Measurements from ENCODE around the gene ACSL3.

The ACSL3 gene

GRCh38 chr2:222979484-222979883, 118.6 kb downstream of the ACSL3 start:
- H3K9ac ChIP-seq, result no peak overlapping the region
- H3K36me3 ChIP-seq (ENCODE audit: insufficient read depth), result no peaks in the 10 kb centered on the region
- H3K79me2 ChIP-seq (ENCODE audit: insufficient read depth, low read depth), result no peaks in the 10 kb centered on the region
- H3K4me3 ChIP-seq (IDR thresholded peaks at IDR 0.05; ENCODE audit: insufficient read depth, low read depth, low read length), result no peak overlapping the region
- no peak overlapping the region for H2AFZ ChIP-seq (ENCODE audit: low read depth)
- no peak overlapping the region for H3K4me2 ChIP-seq
- no peak for TF ChIP-seq CTCF (conservative IDR thresholded peaks at IDR 0.05; ENCODE audit: low read depth, low read length)
- no peaks in the 10 kb centered on the region for H3K27me3 ChIP-seq (ENCODE audit: insufficient read depth, low read depth)
- H3K27ac ChIP-seq, result no peak overlapping the region
- no peaks in the 10 kb centered on the region for H4K20me1 ChIP-seq (ENCODE audit: insufficient read depth)
- H3K4me1 ChIP-seq (ENCODE audit: low read depth, poor library complexity, severe bottlenecking), result peaks cover 21% of the 10 kb centered on the region

DNA sequence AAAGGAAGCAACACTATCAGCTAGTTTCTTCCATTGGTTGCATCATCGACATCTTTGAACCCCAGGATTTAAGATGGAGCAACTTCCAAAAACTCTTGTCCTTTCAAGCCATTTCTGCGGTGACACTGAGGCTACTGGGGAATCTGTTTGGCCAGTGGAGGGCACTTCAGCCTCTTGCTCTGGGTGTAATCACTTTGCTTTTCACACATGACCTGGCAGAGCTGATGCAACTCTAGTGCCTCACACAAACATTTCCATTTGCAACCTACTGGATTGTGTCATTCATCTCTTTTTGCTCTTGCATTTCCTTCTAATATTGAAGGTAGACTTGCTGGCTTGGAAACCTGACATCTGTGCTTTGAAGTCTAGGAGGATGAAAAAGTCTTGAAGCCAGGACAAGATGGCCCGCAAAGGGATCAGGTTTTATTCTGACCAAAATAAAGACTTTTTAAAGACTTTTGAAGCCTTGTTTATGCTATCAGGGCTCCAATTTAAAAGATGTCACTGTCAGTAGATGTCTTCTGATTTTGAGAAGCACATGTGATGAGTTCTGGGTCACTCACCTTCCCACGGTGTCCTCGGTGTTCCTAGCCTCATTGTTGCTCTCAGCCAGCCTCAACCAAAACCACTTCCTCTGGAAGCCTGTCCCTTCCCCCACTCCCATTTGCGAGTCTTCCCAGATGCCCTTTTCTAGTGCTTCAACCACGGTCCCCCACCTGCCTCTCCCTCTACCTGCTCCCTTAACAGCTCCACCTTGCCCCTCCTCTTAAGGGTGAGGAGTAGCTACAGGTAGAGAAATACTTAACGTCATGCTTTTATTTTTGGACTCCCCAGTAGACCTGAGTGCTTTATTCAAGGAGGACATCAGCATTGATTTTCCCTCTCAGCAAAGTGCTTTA, 121.4 kb downstream of the ACSL3 start:
- H3K27me3 ChIP-seq (ENCODE audit: insufficient read depth, low read depth), result no peaks in the 10 kb centered on the region
- H2AFZ ChIP-seq (ENCODE audit: low read depth), result no peak overlapping the region
- no peak overlapping the region for H3K27ac ChIP-seq
- H3K36me3 ChIP-seq (ENCODE audit: insufficient read depth), result no peaks in the 10 kb centered on the region
- no peak overlapping the region for H3K9ac ChIP-seq
- H3K79me2 ChIP-seq (ENCODE audit: insufficient read depth, low read depth), result no peaks in the 10 kb centered on the region
- H3K4me2 ChIP-seq, result no peak overlapping the region; the same call in 1 of the 2 replicates
- no peaks in the 10 kb centered on the region for H4K20me1 ChIP-seq (ENCODE audit: insufficient read depth)
- H3K4me1 ChIP-seq (ENCODE audit: low read depth, poor library complexity, severe bottlenecking), result peaks cover 13% of the 10 kb centered on the region
- H3K4me3 ChIP-seq (IDR thresholded peaks at IDR 0.05; ENCODE audit: insufficient read depth, low read depth, low read length), result no peak overlapping the region
- no peak for TF ChIP-seq CTCF (conservative IDR thresholded peaks at IDR 0.05; ENCODE audit: low read depth, low read length)

GRCh38 chr2:222982909-222983265, 122.1 kb downstream of the ACSL3 start:
- no peak overlapping the region for H2AFZ ChIP-seq (ENCODE audit: low read depth)
- no peaks in the 10 kb centered on the region for H3K36me3 ChIP-seq (ENCODE audit: insufficient read depth)
- H3K4me2 ChIP-seq, result no peak overlapping the region
- TF ChIP-seq CTCF (conservative IDR thresholded peaks at IDR 0.05; ENCODE audit: low read depth, low read length), result no peak
- H3K4me3 ChIP-seq (IDR thresholded peaks at IDR 0.05; ENCODE audit: insufficient read depth, low read depth, low read length), result no peak overlapping the region
- H4K20me1 ChIP-seq (ENCODE audit: insufficient read depth), result no peaks in the 10 kb centered on the region
- H3K79me2 ChIP-seq (ENCODE audit: insufficient read depth, low read depth), result no peaks in the 10 kb centered on the region
- H3K9ac ChIP-seq, result no peak overlapping the region
- H3K27ac ChIP-seq, result no peak overlapping the region
- H3K4me1 ChIP-seq (ENCODE audit: low read depth, poor library complexity, severe bottlenecking), result peaks cover 13% of the 10 kb centered on the region
- no peaks in the 10 kb centered on the region for H3K27me3 ChIP-seq (ENCODE audit: insufficient read depth, low read depth)

DNA sequence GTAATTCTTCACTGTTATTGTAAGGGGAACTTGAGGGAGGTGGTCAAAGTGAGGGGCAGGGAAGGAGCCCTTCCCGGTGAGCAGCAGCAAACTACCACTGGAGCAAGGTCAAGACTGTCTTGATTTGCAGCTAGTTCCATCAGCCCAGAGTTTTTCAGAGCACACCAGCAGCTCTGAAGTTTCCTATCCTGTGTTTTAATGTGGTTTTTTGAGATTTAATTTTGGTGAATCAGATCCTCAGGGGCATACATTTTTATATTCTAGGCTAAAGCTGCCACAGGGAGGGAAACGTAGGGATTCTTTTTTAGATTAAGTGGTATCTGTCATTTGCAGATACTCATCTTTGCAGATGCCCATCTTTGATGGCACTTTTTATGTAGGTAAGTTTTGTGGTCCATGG, 124.1 kb downstream of the ACSL3 start:
- no peak overlapping the region for H2AFZ ChIP-seq (ENCODE audit: low read depth)
- H3K4me1 ChIP-seq (ENCODE audit: low read depth, poor library complexity, severe bottlenecking), result peaks cover 13% of the 10 kb centered on the region
- no peaks in the 10 kb centered on the region for H3K36me3 ChIP-seq (ENCODE audit: insufficient read depth)
- no peaks in the 10 kb centered on the region for H3K79me2 ChIP-seq (ENCODE audit: insufficient read depth, low read depth)
- H3K4me3 ChIP-seq (IDR thresholded peaks at IDR 0.05; ENCODE audit: insufficient read depth, low read depth, low read length), result no peak overlapping the region
- no peak overlapping the region for H3K4me2 ChIP-seq
- no peaks in the 10 kb centered on the region for H3K27me3 ChIP-seq (ENCODE audit: insufficient read depth, low read depth)
- H3K9ac ChIP-seq, result no peak overlapping the region
- no peak for TF ChIP-seq CTCF (conservative IDR thresholded peaks at IDR 0.05; ENCODE audit: low read depth, low read length)
- H4K20me1 ChIP-seq (ENCODE audit: insufficient read depth), result no peaks in the 10 kb centered on the region
- H3K27ac ChIP-seq, result no peak overlapping the region

All from KMS-11 (cell line).